ENCODE data around the gene MCRIP1. TPM values are rescaled to one million over a fixed set of nuclear protein-coding genes. Genes with fewer than 3 reads are reported as not detected.
A peak's percentile ranks its signal among the peaks of the same experiment; 100 is the strongest.

MCRIP1 gene
- total and polyA plus RNA-seq, 2 of the 8 experiments (the other 6 are each of a cell fraction or from before 2014, with no cell fraction given): 103 to 151 TPM

- CTCF ChIA-PET (ENCODE audit: partially characterized antibody): interaction anchor here (0.7 to 4.5 kb wide), 16 partner anchors 9 to 190 kb away, joined by 3 to 19 read pairs (median 4); no protein-coding TSS in a partner anchor
- Histone ChIP-seq H4K20me1 (replicated peaks in 1 of 2; ENCODE audit: control insufficient read depth in 1 of 2, insufficient read depth in 2 of 2, low read length in 2 of 2) (peaks cover 0 to 1% of the 10 kb centered on the region in 2 experiments), H2BK12ac (ENCODE audit: low read depth, low read length) (no peak overlapping the region), H3K27ac (ENCODE audit: low read depth, low read length) (no peak overlapping the region), H3K9ac (replicated peaks in 1 of 4; ENCODE audit: extremely low read depth in 1 of 4, low read depth in 3 of 4, low read length in 3 of 4) (no peak overlapping the region), H3K23me2 (ENCODE audit: low read depth, low read length) (peaks cover 5% of the 10 kb centered on the region; the same call in 1 of the 2 replicates), H3K9me3 (ENCODE audit: insufficient read depth in 2 of 2, low read depth in 1 of 2, low read length in 1 of 2) (no peaks in the 10 kb centered on the region), H2BK15ac (ENCODE audit: low read length) (no peak overlapping the region), H4K8ac (ENCODE audit: extremely low read depth, insufficient read depth, low read length) (peak overlapping the region; percentile 25; the same call in 1 of the 2 replicates), H3K23ac (ENCODE audit: insufficient read length) (no peak overlapping the region), H2AK5ac (ENCODE audit: low read depth, low read length) (no peak overlapping the region), H3K79me1 (ENCODE audit: low read depth, low read length) (no peaks in the 10 kb centered on the region), H2BK120ac (replicated peaks; ENCODE audit: low read depth, low read length) (no peak overlapping the region), H4K5ac (ENCODE audit: insufficient read length, low read depth, low read length) (no peak overlapping the region), H3K4ac (replicated peaks; ENCODE audit: insufficient read length, low read depth, low read length) (no peak overlapping the region), H2BK20ac (ENCODE audit: low read length) (no peak overlapping the region), H2BK5ac (ENCODE audit: low read depth, low read length) (no peak overlapping the region), H3K4me3 (ENCODE audit: extremely low read depth in 1 of 4, insufficient read depth in 2 of 4, low read depth in 3 of 4, low read length in 4 of 4) (no peak overlapping the region), H3K18ac (ENCODE audit: extremely low read depth, low read length) (no peak overlapping the region), H3K79me2 (ENCODE audit: control insufficient read depth in 1 of 2, insufficient read depth in 2 of 2, low read length in 2 of 2) (no peaks in the 10 kb centered on the region), H3K4me1 (replicated peaks in 1 of 4; ENCODE audit: control insufficient read depth in 3 of 4, insufficient read depth in 4 of 4, low read length in 3 of 4) (peaks cover 0 to 3% (median 0%) of the 10 kb centered on the region in 4 experiments; a peak in 3 of 7 replicates), H3K36me3 (ENCODE audit: control insufficient read depth in 2 of 4, insufficient read depth in 4 of 4, low read length in 3 of 4) (peaks cover 0 to 10% (median 0%) of the 10 kb centered on the region in 4 experiments; a peak in 1 of 8 replicates), H3K27me3 (replicated peaks in 1 of 4; ENCODE audit: control insufficient read depth in 3 of 4, extremely low read depth in 1 of 4, insufficient read depth in 3 of 4, low read length in 3 of 4) (peaks cover 38 to 61% (median 53%) of the 10 kb centered on the region in 4 experiments), H3K14ac (ENCODE audit: insufficient read length) (no peak overlapping the region), H3K56ac (replicated peaks; ENCODE audit: insufficient read length, low read depth, low read length) (no peak overlapping the region), H3K4me2 (ENCODE audit: insufficient read depth in 1 of 2, low read depth in 2 of 2, low read length in 2 of 2) (no peak overlapping the region), H4K91ac (replicated peaks; ENCODE audit: insufficient read length, low read length) (no peak overlapping the region), H2AFZ (ENCODE audit: low read length) (no peak overlapping the region)
- FAIRE-seq (no peak), DNase-seq (ENCODE audit: low read depth in 1 of 2, low spot score in 2 of 2) (no peak)
- POLR2A ChIA-PET (ENCODE audit: partially characterized antibody): interaction anchor here (0.7 to 2.7 kb wide), 15 partner anchors 9 to 599 kb away, joined by 3 to 6 read pairs (median 4); partner anchors contain the start of gene MCRIP1
- WGBS, 2 experiments (ENCODE audit: extremely low coverage in 1 of 2, insufficient coverage in 1 of 2, insufficient read length in 1 of 2, insufficient replicate concordance in 2 of 2, low coverage in 1 of 2, low lambda C conversion rate in 2 of 2, missing lambda C conversion rate in 1 of 2): 88% methylated on average over 18 of the region's 18 CpGs; no CpG with 5 or more reads in 1 of the 2 experiments
- no peak for TF ChIP-seq KDM1A (IDR thresholded peaks at IDR 0.05; ENCODE audit: borderline replicate concordance, low read length)
- no peak for TF ChIP-seq CBX8 (IDR thresholded peaks at IDR 0.05; ENCODE audit: borderline replicate concordance, low read depth, low read length)
- TF ChIP-seq RNF2 (IDR thresholded peaks at IDR 0.05; ENCODE audit: borderline replicate concordance, low read depth, low read length, missing control alignments, poor library complexity, severe bottlenecking): no peak
- TF ChIP-seq, protein P1, sequence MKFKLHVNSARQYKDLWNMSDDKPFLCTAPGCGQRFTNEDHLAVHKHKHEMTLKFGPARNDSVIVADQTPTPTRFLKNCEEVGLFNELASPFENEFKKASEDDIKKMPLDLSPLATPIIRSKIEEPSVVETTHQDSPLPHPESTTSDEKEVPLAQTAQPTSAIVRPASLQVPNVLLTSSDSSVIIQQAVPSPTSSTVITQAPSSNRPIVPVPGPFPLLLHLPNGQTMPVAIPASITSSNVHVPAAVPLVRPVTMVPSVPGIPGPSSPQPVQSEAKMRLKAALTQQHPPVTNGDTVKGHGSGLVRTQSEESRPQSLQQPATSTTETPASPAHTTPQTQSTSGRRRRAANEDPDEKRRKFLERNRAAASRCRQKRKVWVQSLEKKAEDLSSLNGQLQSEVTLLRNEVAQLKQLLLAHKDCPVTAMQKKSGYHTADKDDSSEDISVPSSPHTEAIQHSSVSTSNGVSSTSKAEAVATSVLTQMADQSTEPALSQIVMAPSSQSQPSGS (IDR thresholded peaks at IDR 0.05; ENCODE audit: low read length): no peak
- TF ChIP-seq POU5F1 (IDR thresholded peaks at IDR 0.05; ENCODE audit: low read depth, low read length): no peak
- no peak for TF ChIP-seq EP300 (IDR thresholded peaks at IDR 0.05; ENCODE audit: borderline replicate concordance in 1 of 2, low read depth in 2 of 2, low read length in 2 of 2)
- TF ChIP-seq CEBPB (IDR thresholded peaks at IDR 0.05; ENCODE audit: low read depth, low read length): no peak
- TF ChIP-seq CREB1 (IDR thresholded peaks at IDR 0.05): no peak
These were observed 27.2 kb downstream of the MCRIP1 start for GRCh38 chr17:81805707-81806460.

Measured in H1 (cell line).